IMR-90 (cell line): Measurements from ENCODE around the gene MYO10. TPM values are rescaled to one million over a fixed set of nuclear protein-coding genes. Genes with fewer than 3 reads are reported as not detected.

Experiments used
- ATAC-seq: fragments of 200-7000 bp; cut with Tn5 transposase; 2 replicates; pipeline ENCODE4 v1.9.1; 2020; ENCODE audit warnings: low read depth, mild to moderate bottlenecking, moderate library complexity
- BruUV-seq: library from RNA; stranded (reverse); fragments of 400-500 nt; replicated peaks from 2 replicates; lab custom pipeline; 2021; lab: Mats Ljungman, UMichigan
- CTCF ChIA-PET: fragments of 300-600 bp; formaldehyde crosslinking; extraction: SDS; loops from one replicate; lab custom pipeline; 2021; ENCODE audit warnings: antibody characterized with exemption; lab: Yijun Ruan, JAX
- POLR2A ChIA-PET: fragments of 300-600 bp; sonication (Branson Sonifier 250); formaldehyde crosslinking; loops from one replicate; lab custom pipeline; 2022; ENCODE audit warnings: antibody characterized with exemption; ENCODE audit not compliant: unreplicated experiment; lab: Charles Lee
- DNase-seq: peaks from one replicate; pipeline ENCODE4 v3.0.0; 2013
- H2AFZ ChIP-seq: replicated peaks from 2 replicates; pipeline ENCODE3; 2013; ENCODE audit warnings: low read length, mild to moderate bottlenecking; ENCODE audit not compliant: poor library complexity
- H2AK5ac ChIP-seq: 2 replicates; pipeline ENCODE4 v1.6.1; 2013; ENCODE audit warnings: low read depth, low read length, inconsistent platforms
- H2AK9ac ChIP-seq: replicated peaks from 2 replicates; pipeline ENCODE3; 2013; ENCODE audit warnings: mild to moderate bottlenecking, low read depth, low read length, moderate library complexity; ENCODE audit not compliant: poor library complexity
- H2BK120ac ChIP-seq: 2 replicates; pipeline ENCODE4 v1.6.1; 2013; ENCODE audit warnings: low read depth, low read length, inconsistent platforms
- H2BK15ac ChIP-seq: 3 replicates; pipeline ENCODE4 v1.6.1; 2013; ENCODE audit warnings: low read depth, low read length, inconsistent platforms
- H2BK20ac ChIP-seq: 2 replicates; pipeline ENCODE4 v1.6.1; 2013; ENCODE audit warnings: low read depth, mild to moderate bottlenecking, inconsistent platforms, low read length, moderate library complexity
- H2BK5ac ChIP-seq: 2 replicates; pipeline ENCODE4 v1.6.1; 2013; ENCODE audit warnings: mild to moderate bottlenecking, low read depth, low read length, inconsistent platforms; ENCODE audit not compliant: poor library complexity, severe bottlenecking
- H3K14ac ChIP-seq: replicated peaks from 2 replicates; pipeline ENCODE4 v1.6.1; 2013; ENCODE audit warnings: low read depth, low read length, inconsistent platforms
- H3K18ac ChIP-seq: 2 replicates; pipeline ENCODE4 v1.6.1; 2013; ENCODE audit warnings: low read depth, low read length, control low read depth
- H3K23ac ChIP-seq: 2 replicates; pipeline ENCODE4 v1.6.1; 2013; ENCODE audit warnings: low read depth, low read length, inconsistent platforms
- H3K27ac ChIP-seq: 2 replicates; pipeline ENCODE4 v1.5.1; 2013; ENCODE audit warnings: mild to moderate bottlenecking, control low read depth, low read length; ENCODE audit not compliant: insufficient read depth
- H3K27me3 ChIP-seq: 2 replicates; pipeline ENCODE4 v1.6.1; 2013; ENCODE audit warnings: low read length; ENCODE audit not compliant: control insufficient read depth, insufficient read depth
- H3K36me3 ChIP-seq: 2 replicates; pipeline ENCODE4 v1.6.1; 2013; ENCODE audit warnings: low read length, mixed read lengths; ENCODE audit not compliant: control insufficient read depth, insufficient read depth
- H3K4ac ChIP-seq: 2 replicates; pipeline ENCODE4 v1.6.1; 2013; ENCODE audit warnings: low read depth, low read length, inconsistent platforms
- H3K4me1 ChIP-seq: 2 replicates; pipeline ENCODE4 v1.6.1; 2013; ENCODE audit warnings: low read length, mixed read lengths; ENCODE audit not compliant: control insufficient read depth, insufficient read depth
- H3K4me2 ChIP-seq: 2 replicates; pipeline ENCODE4 v1.6.1; 2013; ENCODE audit warnings: low read depth, mild to moderate bottlenecking, control low read depth, low read length, moderate library complexity
- H3K4me3 ChIP-seq: 2 replicates; pipeline ENCODE4 v1.5.1; 2013; ENCODE audit warnings: low read depth, mild to moderate bottlenecking, control low read depth, low read length, moderate library complexity; ENCODE audit not compliant: insufficient read depth
- H3K56ac ChIP-seq: 2 replicates; pipeline ENCODE4 v1.6.1; 2013; ENCODE audit warnings: low read length, inconsistent platforms; ENCODE audit not compliant: insufficient read depth; ENCODE audit errors: extremely low read depth
- H3K79me1 ChIP-seq, 2 experiments: 2 replicates each; pipeline ENCODE4 v1.6.1; 2013; ENCODE audit warnings: low read length in 2 of 2, inconsistent platforms in 1 of 2, low read depth in 1 of 2
- H3K9ac ChIP-seq: 2 replicates; pipeline ENCODE4 v1.6.1; 2013; ENCODE audit warnings: low read depth, low read length, control low read depth
- H3K9me1 ChIP-seq: 2 replicates; pipeline ENCODE4 v1.6.1; 2013; ENCODE audit warnings: low read length, inconsistent platforms; ENCODE audit not compliant: insufficient read depth
- H3K9me3 ChIP-seq: 2 replicates; pipeline ENCODE4 v1.6.1; 2013; ENCODE audit warnings: low read length; ENCODE audit not compliant: control insufficient read depth, insufficient read depth
- H4K20me1 ChIP-seq: 2 replicates; pipeline ENCODE4 v1.6.1; 2013; ENCODE audit warnings: low read length, inconsistent platforms; ENCODE audit not compliant: insufficient read depth
- H4K5ac ChIP-seq: 2 replicates; pipeline ENCODE4 v1.6.1; 2013; ENCODE audit warnings: mild to moderate bottlenecking, low read depth, low read length, control low read depth
- H4K8ac ChIP-seq, 2 experiments: 2 replicates each; pipeline ENCODE4 v1.6.1; 2013; ENCODE audit warnings: low read depth in 2 of 2, low read length in 2 of 2, control low read depth in 1 of 2, inconsistent platforms in 1 of 2
- H4K91ac ChIP-seq: 2 replicates; pipeline ENCODE4 v1.6.1; 2013; ENCODE audit warnings: low read depth, low read length, inconsistent platforms; ENCODE audit not compliant: insufficient read depth
- CHD1 ChIP-seq: IDR thresholded peaks from 2 replicates; pipeline ENCODE4 v1.6.1; 2012; ENCODE audit warnings: low read depth, low read length, improper control_type of control experiment
- FOS ChIP-seq: fragments of 150-350 bp; IDR thresholded peaks from 2 replicates; pipeline ENCODE4 v1.6.1; 2016; ENCODE audit warnings: low read depth, low read length
- MAFK ChIP-seq: IDR thresholded peaks from 2 replicates; pipeline ENCODE4 v1.6.1; 2012; ENCODE audit warnings: low read depth, low read length, improper control_type of control experiment
- MAZ ChIP-seq: IDR thresholded peaks from 2 replicates; pipeline ENCODE4 v1.6.1; 2012; ENCODE audit warnings: low read depth, mild to moderate bottlenecking, low read length, improper control_type of control experiment, moderate library complexity, borderline replicate concordance
- NFE2L2 ChIP-seq: fragments of 150-350 bp; IDR thresholded peaks from 2 replicates; pipeline ENCODE4 v1.6.1; 2016; ENCODE audit warnings: low read depth, mild to moderate bottlenecking, low read length
- POLR2A ChIP-seq: IDR thresholded peaks from 2 replicates; pipeline ENCODE4 v1.6.1; 2012; ENCODE audit warnings: mild to moderate bottlenecking, low read depth, low read length
- RAD21 ChIP-seq: IDR thresholded peaks from 2 replicates; pipeline ENCODE4 v1.6.1; 2012; ENCODE audit warnings: low read length, improper control_type of control experiment
- RCOR1 ChIP-seq: IDR thresholded peaks from 2 replicates; pipeline ENCODE4 v1.6.1; 2012; ENCODE audit warnings: mild to moderate bottlenecking, low read length, improper control_type of control experiment; ENCODE audit not compliant: insufficient replicate concordance
- RFX5 ChIP-seq: IDR thresholded peaks from 2 replicates; pipeline ENCODE4 v1.8.0; 2012; ENCODE audit warnings: low read depth, mild to moderate bottlenecking, low read length, moderate library complexity
- whole genome bisulfite sequencing, 2 experiments: methylation state at CpG; one replicate each; pipeline versions ENCODE4 v1.1.5 to v1.1.7; 2013; ENCODE audit warnings: missing lambda C conversion rate in 2 of 2; ENCODE audit not compliant: insufficient read length in 1 of 2; ENCODE audit errors: extremely low coverage in 2 of 2; 5-methylcytosine and 5-hydroxymethylcytosine counted together
- dilution Hi-C: fragments of 300-500 bp; cut with HindIII; formaldehyde crosslinking; loops from one replicate; pipeline ENCODE4 v1.14.3; 2018; ENCODE audit warnings: low sequenced_read_pairs; ENCODE audit not compliant: unreplicated experiment
- in situ Hi-C: fragments of 300-500 bp; cut with MboI; formaldehyde crosslinking; loops from 3 replicates; pipeline ENCODE4 v1.14.3; 2019; ENCODE audit warnings: low sequenced_read_pairs, inconsistent platforms, mixed read lengths
- intact Hi-C: fragments of 100-400 bp; cut with micrococcal nuclease; formaldehyde crosslinking; loops from 2 replicates; pipeline ENCODE4 v1.10.0; 2022
- polyA plus RNA-seq, 3 experiments: library from polyadenylated mRNA; depleted of rRNA; stranded (reverse); fragments of >200 nt; gene quantifications; 2 replicates each; pipeline ENCODE4 v1.2.3, GENCODE V29; 2012; ENCODE audit warnings: low replicate concordance in 1 of 3
- total RNA-seq: library from RNA; depleted of rRNA; stranded (reverse); fragments of >200 nt; gene quantifications from 2 replicates; pipeline ENCODE4 v1.2.3, GENCODE V29; 2012
- TF ChIP-seq, protein P1 (sequence below): conservative IDR thresholded peaks from 2 replicates; pipeline ENCODE4 v1.5.1; 2012; ENCODE audit warnings: mild to moderate bottlenecking, low read depth, low read length, improper control_type of control experiment
- TF ChIP-seq, protein P2 (sequence below): fragments of 150-350 bp; IDR thresholded peaks from 2 replicates; pipeline ENCODE4 v1.6.1; 2016; ENCODE audit warnings: low read depth, mild to moderate bottlenecking, low read length, moderate library complexity, borderline replicate concordance

The MYO10 gene
- total and polyA plus RNA-seq, 2 of the 4 experiments (the other 2 are of a cell fraction): 39.9 to 115 TPM

DNA sequence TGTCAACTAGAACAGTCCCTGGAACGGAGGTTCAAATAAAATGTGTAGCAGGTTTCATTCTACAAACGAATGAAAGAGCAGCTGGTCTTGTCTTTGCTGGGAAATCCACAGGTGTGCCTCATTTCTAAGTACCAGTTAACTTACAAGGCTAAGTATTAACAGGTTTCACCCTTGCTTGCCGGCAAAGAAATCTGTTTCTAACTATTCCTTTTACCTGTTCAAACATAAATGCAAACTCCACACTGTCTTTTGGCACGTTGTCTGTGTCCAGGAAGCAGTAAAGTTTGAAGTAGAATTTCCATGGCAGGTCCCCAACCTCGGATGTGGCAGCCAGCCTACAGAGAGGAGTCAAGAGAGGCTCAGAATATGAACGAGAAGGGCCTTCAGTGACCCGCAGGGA, 264.9 kb downstream of the MYO10 start:
- Histone ChIP-seq H3K27ac (no peak overlapping the region), H2AK5ac (no peak overlapping the region), H2BK5ac (no peak overlapping the region), H3K36me3 (peaks cover 80% of the 10 kb centered on the region), H3K27me3 (no peaks in the 10 kb centered on the region), H4K5ac (no peak overlapping the region), H4K20me1 (peaks cover 45% of the 10 kb centered on the region), H3K9ac (no peak overlapping the region), H4K91ac (no peak overlapping the region), H3K4me1 (peaks cover 16% of the 10 kb centered on the region), H3K4ac (no peak overlapping the region), H4K8ac (no peak overlapping the region), H2AK9ac (no peak overlapping the region), H3K9me1 (peaks cover 13% of the 10 kb centered on the region), H2BK120ac (no peak overlapping the region), H3K4me3 (no peak overlapping the region), H3K9me3 (no peaks in the 10 kb centered on the region), H3K23ac (no peak overlapping the region), H3K18ac (no peak overlapping the region), H3K4me2 (no peak overlapping the region), H2AFZ (no peak overlapping the region), H3K56ac (no peak overlapping the region), H2BK15ac (no peak overlapping the region), H3K79me1 (peaks cover 37 to 63% of the 10 kb centered on the region in 2 experiments), H3K14ac (no peak overlapping the region), H2BK20ac (no peak overlapping the region)
- WGBS, 2 experiments: no CpG with 5 or more reads among the region's 7 CpGs
- ChIA-PET CTCF (interaction anchor here (1.0 kb wide), 1 partner anchor 119 kb away, joined by 3 read pairs; no protein-coding TSS in a partner anchor), POLR2A (no interaction called here)
- ATAC-seq: no peak
- intact Hi-C loops: no loop called here
- in situ Hi-C loops: loop anchor here (10.0 kb wide), 1 partner anchor 524 kb away; no protein-coding TSS in a partner anchor
- DNase-seq: no peak
- BruUV-seq: no TSS peak
- TF ChIP-seq RFX5: no peak
- no peak for TF ChIP-seq RCOR1
- no peak for TF ChIP-seq CHD1
- no peak for TF ChIP-seq NFE2L2
- TF ChIP-seq FOS: no peak
- TF ChIP-seq, protein P1, sequence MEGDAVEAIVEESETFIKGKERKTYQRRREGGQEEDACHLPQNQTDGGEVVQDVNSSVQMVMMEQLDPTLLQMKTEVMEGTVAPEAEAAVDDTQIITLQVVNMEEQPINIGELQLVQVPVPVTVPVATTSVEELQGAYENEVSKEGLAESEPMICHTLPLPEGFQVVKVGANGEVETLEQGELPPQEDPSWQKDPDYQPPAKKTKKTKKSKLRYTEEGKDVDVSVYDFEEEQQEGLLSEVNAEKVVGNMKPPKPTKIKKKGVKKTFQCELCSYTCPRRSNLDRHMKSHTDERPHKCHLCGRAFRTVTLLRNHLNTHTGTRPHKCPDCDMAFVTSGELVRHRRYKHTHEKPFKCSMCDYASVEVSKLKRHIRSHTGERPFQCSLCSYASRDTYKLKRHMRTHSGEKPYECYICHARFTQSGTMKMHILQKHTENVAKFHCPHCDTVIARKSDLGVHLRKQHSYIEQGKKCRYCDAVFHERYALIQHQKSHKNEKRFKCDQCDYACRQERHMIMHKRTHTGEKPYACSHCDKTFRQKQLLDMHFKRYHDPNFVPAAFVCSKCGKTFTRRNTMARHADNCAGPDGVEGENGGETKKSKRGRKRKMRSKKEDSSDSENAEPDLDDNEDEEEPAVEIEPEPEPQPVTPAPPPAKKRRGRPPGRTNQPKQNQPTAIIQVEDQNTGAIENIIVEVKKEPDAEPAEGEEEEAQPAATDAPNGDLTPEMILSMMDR: no peak
- TF ChIP-seq RAD21: no peak
- no peak for TF ChIP-seq MAFK
- TF ChIP-seq, protein P2, sequence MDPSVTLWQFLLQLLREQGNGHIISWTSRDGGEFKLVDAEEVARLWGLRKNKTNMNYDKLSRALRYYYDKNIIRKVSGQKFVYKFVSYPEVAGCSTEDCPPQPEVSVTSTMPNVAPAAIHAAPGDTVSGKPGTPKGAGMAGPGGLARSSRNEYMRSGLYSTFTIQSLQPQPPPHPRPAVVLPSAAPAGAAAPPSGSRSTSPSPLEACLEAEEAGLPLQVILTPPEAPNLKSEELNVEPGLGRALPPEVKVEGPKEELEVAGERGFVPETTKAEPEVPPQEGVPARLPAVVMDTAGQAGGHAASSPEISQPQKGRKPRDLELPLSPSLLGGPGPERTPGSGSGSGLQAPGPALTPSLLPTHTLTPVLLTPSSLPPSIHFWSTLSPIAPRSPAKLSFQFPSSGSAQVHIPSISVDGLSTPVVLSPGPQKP: no peak
- TF ChIP-seq MAZ: no peak
- no peak for TF ChIP-seq POLR2A
- dilution Hi-C loops: no loop called here
